Measurements from ENCODE around the gene TBC1D28.
"Not testable (repeated sequence)": the region's sequence is repeated elsewhere in the genome, so short reads cannot be mapped to it uniquely, and the experiment has no call there.

The TBC1D28 gene

DNA sequence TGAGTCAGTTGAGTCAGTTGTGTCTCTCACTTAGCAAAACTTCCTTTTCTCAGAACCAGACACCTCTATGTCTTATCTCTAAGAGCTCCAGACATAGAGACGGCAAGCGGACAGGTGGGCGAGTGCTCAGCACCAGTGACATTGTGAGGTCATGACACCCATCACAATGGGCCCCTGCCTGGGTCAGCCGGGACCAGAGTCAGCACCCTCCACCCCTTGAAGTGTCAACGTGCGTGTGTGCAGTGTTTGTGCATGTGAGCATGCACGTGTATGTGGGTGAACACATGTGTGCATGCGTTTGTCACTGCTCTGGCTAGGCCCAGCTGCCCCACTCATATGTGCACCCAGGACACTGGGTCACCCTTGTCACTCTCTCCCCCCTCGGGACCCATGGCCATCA, at the start of gene TBC1D28:
Gene TBC1D28, minus strand, starts transcription at position 101 of the 400 bp plus-strand sequence. CDS start 3,039 bp downstream, outside the sequence.
- DNase-seq (ENCODE audit: low spot score) = not testable (repeated sequence)

DNA sequence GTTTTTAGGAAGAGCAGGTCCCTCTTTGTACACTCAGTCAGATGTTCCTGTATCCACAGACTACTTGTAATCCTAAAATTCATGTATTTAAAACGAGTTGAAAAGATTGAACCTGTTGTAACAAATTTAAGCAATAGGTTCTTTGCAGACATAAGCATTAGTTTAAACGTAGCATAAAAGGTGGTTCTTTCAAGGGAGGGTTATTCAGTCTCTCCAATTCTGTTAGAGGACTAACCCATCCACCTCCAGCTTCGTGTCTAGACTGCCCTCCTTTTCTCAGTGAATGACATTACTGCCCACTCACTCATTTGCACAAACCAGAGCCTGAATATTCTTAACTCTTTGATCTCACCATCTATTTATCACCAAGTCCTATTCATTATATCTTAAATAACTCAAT, 38.5 kb upstream of the TBC1D28 start:
- not testable (repeated sequence) for DNase-seq (ENCODE audit: low spot score)

DNA sequence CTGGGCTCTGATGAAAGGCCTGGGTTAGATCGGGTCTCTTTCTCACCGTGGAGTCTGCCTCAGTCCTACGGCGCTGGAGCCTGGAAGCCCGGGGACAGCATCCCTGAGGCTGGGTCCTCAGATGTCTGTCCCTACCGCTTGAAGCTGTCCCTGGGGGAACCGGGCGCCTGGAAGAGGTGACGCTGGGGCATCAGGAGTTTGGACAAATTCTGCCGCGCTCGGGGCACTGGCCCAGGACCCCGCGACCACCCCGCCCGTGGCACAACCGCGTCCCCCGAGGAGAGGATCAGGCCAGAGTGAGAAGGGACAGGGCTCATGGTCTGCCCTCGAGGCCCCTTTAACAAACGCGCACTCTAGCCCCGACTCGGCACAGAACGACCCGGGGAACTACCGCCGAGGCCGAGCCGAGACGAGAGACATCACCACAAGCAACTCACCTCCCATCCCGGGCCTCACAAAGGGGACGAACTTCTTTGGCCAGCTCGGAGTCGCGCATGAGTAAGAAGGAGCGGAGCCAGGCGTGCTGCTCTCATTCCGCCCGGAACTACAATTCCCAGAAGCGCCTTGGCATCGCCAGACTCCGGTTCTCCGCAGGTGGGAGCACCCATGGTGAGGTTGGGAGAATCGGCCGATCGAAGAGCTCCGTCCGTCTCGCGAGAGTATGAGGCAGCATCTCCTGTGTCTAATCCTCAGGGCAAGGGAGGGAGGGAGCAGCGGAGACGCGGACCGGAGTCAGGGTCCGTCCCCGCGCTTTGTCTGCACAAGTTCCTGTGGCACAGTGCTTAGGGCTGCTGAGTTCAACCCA, 37.8 kb upstream of the TBC1D28 start, which contains the start of gene FOXO3B:
Gene FOXO3B, minus strand, starts transcription at position 548 of the 805 bp plus-strand sequence. CDS start 663 bp downstream, outside the sequence.
- DNase-seq (ENCODE audit: low spot score) = peak; percentile 76

DNA sequence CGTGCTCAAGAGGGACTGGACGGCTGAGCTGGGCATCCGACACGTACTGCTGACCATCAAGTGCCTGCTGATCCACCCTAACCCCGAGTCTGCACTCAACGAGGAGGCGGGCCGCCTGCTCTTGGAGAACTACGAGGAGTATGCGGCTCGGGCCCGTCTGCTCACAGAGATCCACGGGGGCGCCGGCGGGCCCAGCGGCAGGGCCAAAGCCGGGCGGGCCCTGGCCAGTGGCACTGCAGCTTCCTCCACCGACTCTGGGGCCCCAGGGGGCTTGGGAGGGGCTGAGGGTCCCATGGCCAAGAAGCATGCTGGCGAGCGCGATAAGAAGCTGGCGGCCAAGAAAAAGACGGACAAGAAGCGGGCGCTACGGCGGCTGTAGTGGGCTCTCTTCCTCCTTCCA, 33.2 kb upstream of the TBC1D28 start:
- DNase-seq (ENCODE audit: low spot score) = not testable (repeated sequence)

DNA sequence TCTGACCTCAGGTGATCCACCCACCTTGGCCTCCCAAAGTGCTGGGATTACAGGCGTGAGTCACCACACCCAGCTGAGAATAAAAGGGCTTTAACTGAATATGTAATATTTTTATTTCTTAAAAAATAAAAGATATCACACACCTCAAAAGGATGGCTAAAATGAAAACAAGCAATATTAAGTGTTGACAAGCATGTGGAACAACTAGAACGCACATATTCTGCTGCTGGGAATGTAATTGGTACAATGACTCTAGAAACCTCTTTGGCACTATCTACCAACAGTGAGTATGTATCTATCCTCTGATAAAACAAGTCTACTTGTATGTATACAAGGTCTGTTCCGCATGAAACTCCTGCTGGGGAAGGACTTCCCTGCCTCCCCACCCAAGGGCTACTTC, 32.7 kb upstream of the TBC1D28 start:
- DNase-seq (ENCODE audit: low spot score) = not testable (repeated sequence)

DNA sequence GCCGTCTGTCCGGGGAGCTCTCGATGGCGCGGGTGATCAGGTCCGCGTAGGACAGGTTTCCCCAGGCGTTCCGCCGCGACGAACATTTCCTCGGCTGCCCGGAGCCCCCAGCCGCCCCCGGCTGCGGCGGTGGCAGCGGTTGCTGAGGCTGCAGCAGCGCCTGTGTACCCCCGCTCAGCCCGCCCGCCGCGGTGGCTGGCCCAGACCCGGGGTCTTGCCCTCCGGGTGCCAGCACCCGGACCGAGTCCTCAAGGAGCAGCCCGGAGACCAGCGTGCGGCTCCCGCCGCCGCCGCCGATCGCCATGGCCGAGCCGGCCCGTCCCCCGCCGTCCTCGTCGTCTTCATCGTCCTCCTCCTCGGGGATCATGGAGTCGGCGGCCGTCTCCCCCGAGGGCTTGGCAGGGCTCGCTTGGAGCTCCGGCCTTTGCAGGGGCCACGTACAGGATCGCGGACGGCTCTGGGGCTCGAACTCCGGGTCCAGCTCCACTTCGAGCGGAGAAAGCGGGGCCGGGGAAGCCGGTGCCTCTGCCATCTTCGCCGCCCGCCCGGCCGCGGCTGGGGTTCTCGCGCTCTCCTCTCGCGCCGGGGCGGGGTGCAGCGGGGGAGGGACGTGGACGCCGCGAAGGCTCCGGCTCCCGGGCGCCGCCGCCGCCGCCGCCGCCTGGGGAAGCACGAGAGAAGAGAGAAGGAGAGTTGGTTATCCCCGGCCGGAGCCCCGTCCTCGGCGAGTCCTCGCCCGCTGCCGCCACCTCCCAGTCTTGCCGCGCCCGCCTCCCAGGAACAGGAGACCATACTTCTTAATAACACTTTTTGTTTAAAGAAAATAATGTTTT, 28.4 kb upstream of the TBC1D28 start:
- DNase-seq (ENCODE audit: low spot score) = not testable (repeated sequence)

DNA sequence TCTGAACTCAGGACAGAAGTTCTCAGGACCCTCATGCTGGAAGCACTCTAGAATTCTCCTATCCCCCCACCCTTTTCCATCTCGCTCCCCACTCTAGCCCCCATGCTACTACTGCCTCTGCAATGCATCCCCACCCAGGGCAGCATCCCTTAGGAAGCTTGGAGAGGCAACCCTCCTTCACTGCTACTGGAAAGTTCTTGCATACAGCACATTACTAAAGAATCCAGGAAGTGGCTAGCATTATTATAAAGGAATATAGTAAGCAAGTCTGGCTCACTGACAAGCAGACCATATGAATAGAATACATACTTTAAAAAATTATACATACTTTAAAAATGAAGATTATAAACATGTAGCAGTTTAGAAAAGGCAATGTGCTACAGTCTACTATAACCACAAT, 24.4 kb upstream of the TBC1D28 start:
- DNase-seq (ENCODE audit: low spot score) = not testable (repeated sequence)

DNA sequence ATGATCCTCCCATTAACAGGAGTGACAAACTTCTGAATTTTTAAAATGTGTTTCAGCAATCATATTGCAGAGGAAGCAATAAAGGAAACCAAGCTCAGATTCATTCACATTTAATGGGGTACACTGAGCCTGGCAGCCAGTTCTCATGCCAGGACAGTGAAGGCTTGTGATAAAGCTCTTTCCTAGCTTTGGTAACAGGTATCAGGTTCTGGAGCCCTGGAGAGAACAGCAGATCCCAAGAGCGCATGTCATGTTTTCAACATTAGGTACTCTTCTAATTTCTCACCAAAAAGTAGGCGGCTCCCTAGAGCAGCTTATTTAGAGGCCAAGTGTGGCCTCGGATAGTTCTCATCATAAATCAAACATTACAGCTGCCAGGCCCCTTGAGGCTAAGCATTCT, 23.3 kb upstream of the TBC1D28 start:
- not testable (repeated sequence) for DNase-seq (ENCODE audit: low spot score)

DNA sequence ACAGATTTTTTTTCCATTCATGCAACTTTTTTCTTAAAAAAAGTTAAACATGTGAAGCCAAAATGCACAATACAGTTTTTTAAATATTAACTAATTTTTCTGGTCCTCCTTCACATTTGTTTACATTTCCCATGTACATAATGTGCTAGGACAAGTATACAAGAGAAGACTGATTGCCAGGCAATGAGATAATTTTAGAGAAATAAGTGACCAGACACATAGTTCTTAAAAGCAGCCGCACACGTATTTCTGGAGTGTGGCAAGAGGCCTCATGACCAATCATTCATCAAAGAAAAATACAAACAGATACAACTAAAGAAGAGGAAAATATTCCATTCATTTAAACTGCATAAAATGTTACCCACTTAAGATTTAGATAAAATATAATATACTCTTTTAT, 22.1 kb upstream of the TBC1D28 start:
- not testable (repeated sequence) for DNase-seq (ENCODE audit: low spot score)

DNA sequence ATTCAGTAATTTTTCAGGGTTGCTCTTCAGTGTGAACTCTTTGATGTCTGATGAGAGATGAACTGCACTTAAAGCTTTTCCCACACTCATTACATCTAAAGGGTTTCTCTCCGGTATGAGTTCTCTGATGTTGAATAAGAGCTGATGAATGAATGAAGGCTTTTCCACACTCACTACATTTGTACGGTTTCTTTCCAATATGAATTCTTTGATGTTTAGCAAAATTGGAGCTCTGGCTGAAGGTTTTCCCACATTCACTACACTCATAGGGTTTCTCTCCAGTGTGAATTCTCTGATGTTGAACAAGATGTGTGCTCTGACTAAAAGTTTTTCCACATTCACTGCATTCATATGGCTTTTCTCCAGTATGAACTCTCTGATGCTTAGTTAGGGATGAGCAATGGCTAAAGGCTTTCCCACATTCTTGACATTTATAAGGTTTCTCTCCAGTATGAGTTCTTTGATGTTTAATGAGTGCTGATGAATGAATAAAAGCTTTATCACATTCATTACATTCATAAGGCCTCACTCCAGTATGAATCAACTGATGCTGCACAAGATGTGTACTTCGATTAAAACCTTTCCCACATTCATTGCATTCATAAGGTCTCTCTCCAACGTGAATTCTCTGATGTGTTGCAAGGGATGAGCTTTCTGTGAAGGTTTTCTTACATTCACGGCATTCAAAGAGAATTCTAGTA, 17.9 kb upstream of the TBC1D28 start:
- not testable (repeated sequence) for DNase-seq (ENCODE audit: low spot score)

DNA sequence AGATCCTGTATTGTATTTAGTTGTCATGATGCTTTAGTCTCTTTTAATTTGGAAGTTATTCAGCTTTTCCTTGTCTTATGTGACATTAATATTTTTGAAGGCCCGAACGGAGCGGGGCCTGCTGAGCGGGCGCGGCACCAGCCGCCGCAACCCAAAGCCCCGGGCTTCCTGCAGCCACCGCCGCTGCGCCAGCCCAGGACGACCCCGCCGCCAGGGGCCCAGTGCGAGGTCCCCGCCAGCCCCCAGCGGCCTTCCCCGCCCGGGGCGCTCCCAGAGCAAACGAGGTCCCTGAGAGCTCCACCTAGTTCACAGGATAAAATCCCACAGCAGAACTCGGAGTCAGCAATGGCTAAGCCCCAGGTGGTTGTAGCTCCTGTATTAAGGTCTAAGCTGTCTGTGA, 5.9 kb upstream of the TBC1D28 start:
- not testable (repeated sequence) for DNase-seq (ENCODE audit: low spot score)

DNA sequence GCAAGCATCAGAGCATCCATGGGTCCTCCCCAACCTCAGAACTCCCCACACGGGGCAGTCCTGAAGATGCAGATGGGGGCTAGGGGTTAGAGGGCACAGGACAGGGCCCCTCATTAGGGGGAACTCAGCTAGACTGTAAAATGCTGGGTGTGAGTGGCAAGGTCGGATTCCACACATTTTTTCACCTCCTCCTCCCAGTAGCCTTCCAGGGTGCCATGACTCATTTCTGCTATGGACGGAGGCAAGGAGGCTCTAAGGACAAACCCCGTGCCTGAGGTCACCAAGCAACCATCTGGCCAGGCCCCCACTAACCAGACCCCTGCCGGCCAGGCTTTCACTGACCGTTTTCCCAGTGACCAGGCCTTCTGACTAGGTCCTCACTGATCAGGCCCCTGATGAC, 1.1 kb downstream of the TBC1D28 start:
- not testable (repeated sequence) for DNase-seq (ENCODE audit: low spot score)

DNA sequence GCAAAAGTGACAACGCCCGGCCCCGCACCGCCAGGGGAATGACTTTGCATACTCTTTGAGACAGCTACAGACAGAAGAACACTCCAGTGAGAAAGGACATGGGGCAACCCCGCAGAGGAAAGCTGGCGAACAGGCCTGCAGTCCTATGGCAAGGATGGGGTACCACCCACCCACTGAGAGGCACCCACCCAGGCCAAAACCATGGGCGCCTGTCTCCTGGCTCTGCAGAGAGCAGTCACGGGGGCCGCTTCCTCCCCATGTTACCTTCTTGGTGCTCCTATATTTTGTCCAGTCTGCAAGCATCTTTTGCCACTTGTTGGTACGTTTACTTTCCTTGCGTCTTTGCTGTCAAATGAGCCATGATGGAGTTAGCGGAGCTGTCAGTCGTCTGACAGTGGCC, 5.8 kb downstream of the TBC1D28 start:
- not testable (repeated sequence) for DNase-seq (ENCODE audit: low spot score)

DNA sequence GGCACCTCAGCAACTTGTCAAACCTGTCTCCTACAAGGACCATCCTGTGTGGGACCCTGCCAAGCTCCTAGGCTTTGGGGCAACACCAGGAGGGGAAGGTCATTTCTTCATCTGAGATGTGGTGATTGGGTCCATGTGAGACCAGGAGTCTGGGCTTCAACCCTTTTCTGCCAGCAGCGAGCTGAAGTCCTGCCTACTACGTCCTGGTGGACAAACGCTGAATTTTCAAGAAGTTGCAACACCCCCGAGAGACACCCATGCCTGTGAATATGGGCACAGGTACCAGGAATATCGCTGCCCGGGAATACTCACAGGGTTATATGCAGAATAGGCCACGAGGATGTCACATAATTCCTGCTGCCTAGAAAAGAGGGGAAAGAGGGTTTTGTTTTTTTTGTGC, 8.0 kb downstream of the TBC1D28 start:
- DNase-seq (ENCODE audit: low spot score) = not testable (repeated sequence)

DNA sequence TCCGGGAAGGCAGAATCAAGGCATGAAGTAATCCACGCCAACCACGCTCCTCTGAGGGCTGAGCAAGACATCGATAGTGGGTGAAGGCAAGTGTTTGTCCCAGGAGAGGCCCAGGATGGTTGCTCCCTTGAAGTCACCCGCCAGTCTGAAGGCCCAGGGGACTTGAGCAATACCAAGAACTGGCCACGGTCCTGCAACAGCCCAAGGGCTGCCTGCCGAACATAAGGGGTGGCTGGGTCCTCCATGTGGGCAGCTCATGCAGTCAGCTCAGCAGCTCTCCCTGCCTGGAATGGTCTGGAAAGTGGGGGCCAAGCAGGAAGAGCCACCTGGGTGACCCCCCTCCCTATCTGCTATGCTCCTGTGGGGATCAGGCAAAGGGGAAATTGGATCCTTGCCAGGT, 8.4 kb downstream of the TBC1D28 start:
- not testable (repeated sequence) for DNase-seq (ENCODE audit: low spot score)

DNA sequence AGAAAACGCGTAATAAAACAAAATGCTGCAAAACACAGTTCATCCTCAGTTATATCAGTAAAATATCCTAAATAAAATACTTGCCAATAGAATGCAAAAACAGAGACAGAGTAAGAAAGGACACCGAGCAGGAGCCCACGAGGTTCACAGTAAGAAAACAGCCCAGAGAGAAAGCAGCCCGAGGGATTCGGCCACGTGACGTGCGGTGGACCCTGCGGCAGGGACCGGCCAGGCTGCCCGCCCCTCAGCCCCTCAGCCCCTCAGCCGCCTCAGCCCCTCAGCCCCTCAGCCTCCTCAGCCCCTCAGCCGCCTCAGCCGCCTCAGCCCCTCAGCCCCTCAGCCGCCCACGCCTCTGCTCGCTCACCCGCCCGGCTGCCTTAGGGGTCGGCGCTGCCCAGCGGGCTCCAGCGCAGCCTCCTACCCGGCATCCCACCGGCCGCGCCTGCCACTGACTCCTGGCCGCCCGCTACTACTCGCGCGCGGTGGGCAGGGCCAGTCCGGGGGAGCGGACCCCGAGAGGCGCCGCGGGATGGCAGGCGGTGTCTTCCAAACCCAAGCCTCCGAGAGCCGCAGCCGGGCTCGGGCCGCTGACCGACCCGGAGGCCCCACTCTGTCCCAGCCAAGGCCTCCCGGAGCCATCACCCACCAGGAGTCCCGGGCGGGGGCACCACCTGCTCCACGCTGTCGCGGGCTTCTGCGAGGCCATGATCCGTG, 9.5 kb downstream of the TBC1D28 start:
- DNase-seq (ENCODE audit: low spot score) = not testable (repeated sequence)

DNA sequence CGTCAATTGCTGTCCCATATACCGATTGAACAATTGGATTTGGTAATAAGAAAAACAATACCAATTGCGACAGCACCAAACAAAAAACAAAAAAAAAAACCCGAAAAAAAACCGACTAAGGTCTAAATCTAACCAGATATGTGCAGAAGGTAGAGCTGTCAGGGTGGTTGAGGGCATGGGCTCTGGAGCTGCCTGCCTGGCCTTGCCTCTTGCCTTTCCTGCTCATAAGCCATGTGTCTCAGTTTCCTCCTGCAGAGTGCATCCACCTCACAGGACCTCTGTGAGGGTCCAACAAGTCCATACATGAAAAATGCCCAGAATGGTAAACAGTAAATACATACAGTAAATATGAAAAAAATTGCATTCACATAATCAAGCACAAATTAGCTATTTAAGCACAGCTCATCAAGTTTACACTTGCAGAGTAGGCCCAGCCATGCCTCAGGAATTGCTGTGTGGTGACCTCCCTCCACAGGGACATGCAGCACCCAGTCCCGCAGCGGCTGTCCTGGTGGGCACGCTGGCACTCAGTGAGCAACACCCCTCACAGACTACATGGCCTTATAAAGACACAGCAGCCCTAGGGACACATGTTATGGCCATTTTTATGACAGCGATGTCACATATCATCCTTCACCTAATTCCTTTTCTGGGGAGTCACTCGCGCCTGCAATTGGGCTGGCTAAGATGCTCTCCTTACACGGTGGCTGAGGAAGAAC, 17.9 kb downstream of the TBC1D28 start:
- DNase-seq (ENCODE audit: low spot score) = no peak

DNA sequence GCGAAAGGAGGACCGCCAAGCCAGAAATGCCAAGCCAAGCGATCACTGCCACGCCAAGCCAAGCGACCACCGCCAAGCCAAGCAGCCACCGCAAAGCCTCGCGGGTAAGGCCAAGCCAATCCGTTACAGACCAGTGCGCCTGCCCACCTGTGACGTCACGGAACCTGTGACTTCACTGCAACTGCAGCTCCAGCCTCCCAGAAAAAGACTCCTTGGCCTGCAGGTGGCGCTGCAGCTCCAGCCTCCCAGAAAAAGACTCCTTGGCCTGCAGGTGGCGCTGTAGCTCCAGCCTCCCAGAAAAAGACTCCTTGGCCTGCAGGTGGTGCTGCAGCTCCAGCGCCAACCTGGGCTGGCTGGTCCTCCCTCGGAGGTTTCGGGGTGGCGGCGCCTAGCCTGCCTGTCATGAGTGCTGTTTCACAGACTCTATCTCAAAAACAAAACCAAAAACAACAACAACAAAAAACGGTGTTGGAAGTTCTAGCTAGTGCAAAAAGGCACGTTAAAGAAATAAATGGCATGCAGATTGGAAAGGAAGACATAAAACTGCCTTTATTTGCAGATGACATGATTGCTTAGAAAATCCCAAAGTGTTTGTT, 18.6 kb downstream of the TBC1D28 start:
- DNase-seq (ENCODE audit: low spot score) = peak; percentile 80

DNA sequence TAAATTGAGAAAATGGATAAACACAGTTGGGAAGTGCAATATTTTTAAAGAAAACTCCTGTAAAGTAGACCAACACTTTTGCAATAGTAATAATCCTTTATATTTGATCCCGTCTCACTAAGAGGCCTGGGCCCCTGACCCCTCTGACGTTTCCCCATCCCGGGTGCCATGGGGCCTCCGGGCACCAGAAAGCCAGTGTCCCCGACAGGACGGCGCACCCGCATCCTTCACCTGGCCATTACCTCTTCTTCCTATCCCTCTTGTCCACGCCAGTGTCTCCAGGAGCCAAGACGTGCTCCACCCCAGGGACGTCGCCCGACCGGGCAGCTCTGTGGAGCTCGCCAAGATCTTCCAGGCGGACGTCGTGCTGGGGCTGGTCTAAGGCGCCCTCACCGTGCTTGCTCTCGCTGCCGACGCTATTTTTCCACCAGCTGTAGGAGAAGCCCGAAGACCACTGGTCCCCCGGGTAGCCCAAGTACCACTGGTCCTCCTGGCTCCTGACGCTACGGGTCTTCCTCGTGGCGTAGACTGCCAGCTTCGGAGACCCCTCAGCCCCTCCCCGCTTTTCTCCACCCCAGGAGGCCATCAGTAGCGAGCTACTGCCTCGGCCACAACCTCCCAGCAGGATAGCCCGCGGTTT, 19.2 kb downstream of the TBC1D28 start:
- not testable (repeated sequence) for DNase-seq (ENCODE audit: low spot score)

DNA sequence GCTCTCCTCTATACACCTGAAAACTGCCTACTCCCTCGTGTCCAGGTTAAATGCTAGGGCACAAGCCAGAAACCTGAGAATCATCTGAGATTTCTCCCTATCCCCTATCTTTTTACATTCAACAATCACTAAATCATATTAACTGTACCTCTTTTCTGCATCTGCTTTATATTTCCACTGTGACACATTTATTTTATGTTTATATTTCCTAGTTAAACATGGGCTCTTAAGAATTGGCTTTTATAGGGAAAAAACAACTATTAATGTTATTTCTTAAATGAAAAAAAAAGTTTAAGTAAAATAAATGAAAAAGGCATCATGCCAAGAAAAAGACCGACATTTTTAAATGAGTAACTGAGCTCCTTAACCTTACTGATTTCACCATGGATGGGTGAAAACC, 26.6 kb downstream of the TBC1D28 start:
- not testable (repeated sequence) for DNase-seq (ENCODE audit: low spot score)
